Adrenal gland (tissue), 12 donors: ENCODE measurements around the gene NOS2. TPM values are rescaled to one million over a fixed set of nuclear protein-coding genes. Genes with fewer than 3 reads are reported as not detected.
"Not testable (repeated sequence)": the region's sequence is repeated elsewhere in the genome, so short reads cannot be mapped to it uniquely, and the experiment has no call there.

ENCODE experiments used
- DNase-seq, 7 donors: peaks; one replicate each; pipeline ENCODE4 v3.0.0-alpha.2; 2019 to 2020
- H3K27ac ChIP-seq, 5 donors: fragments of 200-600 bp; sonication (generic) in 4 of 5; 1 replicate in 3 of 5; 2 replicates in 2 of 5; pipeline versions ENCODE4 v1.5.1 to v1.8.0; 2016 to 2020; ENCODE audit warnings: mild to moderate bottlenecking in 1 of 5
- H3K27me3 ChIP-seq: fragments of 200-600 bp; 2 replicates; pipeline ENCODE4 v1.8.0; 2021
- H3K36me3 ChIP-seq, 2 donors: fragments of 200-600 bp; replicated peaks in 1 of 2; 1 replicate in 1 of 2; 2 replicates in 1 of 2; pipeline versions ENCODE4 v1.5.1 to v1.8.0; 2018 to 2022
- H3K4me1 ChIP-seq, 2 donors: fragments of 200-600 bp; replicated peaks in 1 of 2; 1 replicate in 1 of 2; 2 replicates in 1 of 2; pipeline versions ENCODE4 v1.5.1 to v1.8.0; 2018 to 2021
- H3K4me3 ChIP-seq, 4 donors: fragments of 200-600 bp; sonication (generic) in 3 of 4; one replicate each; pipeline ENCODE4 v1.5.1; 2016 to 2018
- H3K9me3 ChIP-seq, 3 donors: fragments of 200-600 bp; sonication (generic) in 1 of 3; replicated peaks in 1 of 3; 1 replicate in 2 of 3; 2 replicates in 1 of 3; pipeline versions ENCODE4 v1.5.1 to v1.8.0; 2016 to 2021
- CTCF ChIP-seq, 6 experiments: fragments of 450-650 bp in 4 of 6; fragments of 200-600 bp in 2 of 6; sonication (generic) in 1 of 6; IDR thresholded peaks; 1 replicate in 5 of 6; 2 replicates in 1 of 6; pipeline versions ENCODE4 v1.5.1 to v1.8.0; 2016 to 2021; ENCODE audit warnings: antibody characterized with exemption in 6 of 6, mild to moderate bottlenecking in 2 of 6, moderate library complexity in 1 of 6
- POLR2A ChIP-seq, 2 donors: fragments of 450-650 bp; IDR thresholded peaks; one replicate each; pipeline ENCODE4 v1.6.1; 2017; ENCODE audit warnings: antibody characterized with exemption in 2 of 2, mild to moderate bottlenecking in 2 of 2, moderate library complexity in 1 of 2
- WGBS, 4 donors: extraction: QIAGEN DNeasy Blood & Tissue Kit in 2 of 4; methylation state at CpG; one replicate each; pipeline versions ENCODE4 v1.1.5 to v1.1.7; 2013 to 2017; 5-methylcytosine and 5-hydroxymethylcytosine counted together
- intact Hi-C, 2 donors: fragments of 100-400 bp; cut with DNase I; formaldehyde crosslinking; loops; one replicate each; pipeline versions ENCODE4 v1.14.1 to v1.15.0; 2022 to 2023
- polyA plus RNA-seq, 3 donors: library from polyadenylated mRNA; stranded (reverse); fragments of 200-250 nt in 2 of 3; fragments of 350-450 nt in 1 of 3; fragmentation: Illumina TruSeq in 1 of 3; extraction: RNeasy Lipid Tissue Mini Kit (QIAGEN cat#74804) in 1 of 3; gene quantifications; one replicate each; pipeline ENCODE4 v1.2.3, GENCODE V29; 2013 to 2014
- total RNA-seq, 9 donors: library from RNA; depleted of rRNA in 4 of 9; stranded (reverse); fragments of >200 nt in 4 of 9; fragments of 120-200 nt in 1 of 9; fragmentation: NEBNext Ultra II Directional in 1 of 9; extraction: Animal tissue kit (Norgen Biotek cat#: 25700) in 1 of 9; gene quantifications; one replicate each; pipeline versions ENCODE4 v1.1.0 to v1.2.4, GENCODE V29; 2013 to 2023
- donor health status: healthy with polysubstance abuse.
- donor health status: Bipolar disorder and iron deficiency.
- donor health status: DM: yes; HTN: yes; CAD: no.
- donor health status: DM: no; HTN: no; CAD: no.
- donor health status: DM: no; HTN: no; CAD: no.
- donor health status: DM: yes; HTN: yes; CAD: no.

NOS2 gene
- total and polyA plus RNA-seq, 12 donors = 0.17 to 3.3 (median 0.61) TPM

DNA sequence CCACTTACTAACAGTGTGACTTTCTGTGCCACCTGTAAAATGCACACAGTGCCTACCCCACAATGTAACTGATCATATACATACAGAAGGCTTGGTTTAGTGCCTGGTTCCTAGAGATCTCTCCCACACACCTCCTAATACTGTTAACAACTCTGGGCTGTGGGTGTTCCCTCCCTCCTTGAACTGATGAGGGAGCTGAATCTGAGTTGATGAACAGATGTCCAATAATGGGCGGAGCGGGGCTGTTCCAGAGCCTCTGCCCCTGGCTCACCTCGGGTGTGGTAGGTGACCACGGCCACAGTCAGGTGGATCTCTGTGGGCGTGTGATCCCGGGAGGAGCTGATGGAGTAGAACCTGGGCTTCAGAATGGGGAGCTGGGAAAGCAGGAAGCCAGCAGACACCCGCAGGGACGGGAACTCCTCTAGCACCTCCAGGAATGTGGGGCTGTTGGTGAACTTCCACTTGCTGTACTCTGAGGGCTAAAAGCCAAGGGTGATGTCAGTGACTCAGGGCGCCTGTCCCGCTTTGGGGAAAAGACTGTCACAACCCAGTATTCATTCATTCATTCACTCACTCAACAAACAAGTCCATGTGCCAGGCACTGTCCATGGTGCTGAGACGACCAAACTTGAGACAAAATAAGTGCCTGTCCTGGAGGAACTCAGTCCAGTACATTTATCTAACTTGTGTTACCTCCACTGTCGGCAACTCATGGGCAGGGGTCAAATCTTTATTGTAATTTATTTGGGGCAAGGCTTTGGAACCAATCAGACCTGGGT lies 37.6 kb downstream of the NOS2 start:
- Histone ChIP-seq H3K27ac (no peak overlapping the region), H3K36me3 (no peaks in the 10 kb centered on the region), H3K27me3 (no peaks in the 10 kb centered on the region), H3K9me3 (no peaks in the 10 kb centered on the region), H3K4me3 (no peak overlapping the region), H3K4me1 (no peaks in the 10 kb centered on the region)
- 76 to 83% (median 80%) methylated on average over 12 of the region's 12 CpGs for WGBS, 4 donors
- TF ChIP-seq CTCF (IDR thresholded peaks at IDR 0.05) (no peak), POLR2A (IDR thresholded peaks at IDR 0.05) (no peak)
- intact Hi-C loops = no loop called here
- DNase-seq = peak in 3 of 7 donors; percentile 39 to 52 (median 40)

- H3K9me3 ChIP-seq, intact Hi-C loops, H3K36me3 ChIP-seq, H3K4me3 ChIP-seq, DNase-seq, H3K27ac ChIP-seq, H3K4me1 ChIP-seq, H3K27me3 ChIP-seq: not testable (repeated sequence)
- 80 to 94% (median 91%) methylated on average over 2 to 12 of the region's 15 CpGs for WGBS, 4 donors
These were observed 39.4 kb downstream of the NOS2 start for GRCh38 chr17:27760931-27761330.

DNA sequence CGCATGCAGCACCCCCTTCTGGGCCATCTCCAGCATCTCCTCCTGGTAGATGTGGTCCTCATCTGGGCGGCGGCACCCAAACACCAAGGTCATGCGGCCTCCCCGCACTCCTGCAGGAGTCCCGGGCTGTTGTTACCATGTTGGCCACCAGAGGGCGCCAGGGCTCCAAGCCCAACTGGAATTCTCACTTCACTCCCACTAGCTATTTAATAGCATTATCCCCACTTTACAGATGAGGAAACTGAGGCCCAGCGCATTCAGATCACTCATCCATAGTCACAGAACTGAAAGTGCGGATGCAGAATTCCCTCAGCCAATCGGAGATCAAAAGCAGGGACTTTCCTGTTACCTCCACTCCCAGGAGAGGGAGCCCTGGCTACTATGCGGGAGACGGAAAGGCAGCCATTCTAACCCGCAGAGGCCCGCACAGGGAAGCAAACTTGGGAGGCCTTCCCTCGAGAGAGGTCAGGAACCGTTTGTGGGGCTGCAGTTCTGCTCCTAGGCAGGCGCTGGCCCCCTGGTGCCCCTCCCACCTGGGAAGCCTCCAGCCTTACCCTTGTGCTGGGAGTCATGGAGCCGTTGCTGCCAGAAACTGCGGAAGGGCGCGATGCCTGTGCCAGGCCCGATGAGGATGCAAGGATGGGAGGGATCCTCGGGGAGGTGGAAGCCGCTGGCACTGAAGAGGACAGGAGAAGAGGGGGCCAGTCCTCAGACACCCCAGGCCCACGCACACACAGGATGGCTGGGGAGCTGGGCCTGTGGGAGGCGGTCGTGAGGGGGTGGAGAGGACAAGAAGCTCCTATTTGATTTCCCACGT lies 40.1 kb downstream of the NOS2 start:
- DNase-seq = peak; percentile 64 to 88 (median 76)
- no peak overlapping the region for H3K4me3 ChIP-seq
- intact Hi-C loops = no loop called here

DNA sequence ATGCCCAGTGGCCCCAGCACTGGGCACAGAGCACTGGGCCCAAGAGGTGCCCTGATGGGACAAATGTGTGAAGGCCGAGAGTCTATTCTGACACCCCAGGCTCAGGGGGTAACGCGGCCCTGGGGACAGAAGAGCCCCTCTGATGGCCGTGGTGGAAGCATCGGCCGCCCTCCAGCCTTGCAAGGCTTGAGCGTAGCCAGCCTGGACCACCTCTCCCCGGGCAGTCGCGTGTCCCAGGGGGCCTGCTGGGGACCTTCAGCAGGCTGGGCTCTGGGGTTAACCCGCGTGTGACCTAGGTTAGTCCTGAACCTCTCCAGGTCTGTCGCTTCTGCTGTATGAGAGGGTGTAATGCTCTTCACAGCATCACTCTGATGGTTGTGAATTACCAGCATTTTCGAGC lies 40.8 kb downstream of the NOS2 start:
- TF ChIP-seq CTCF (IDR thresholded peaks at IDR 0.05) (no peak), POLR2A (IDR thresholded peaks at IDR 0.05) (no peak)
- intact Hi-C loops = loop anchor here (5.0 kb wide), 3 partner anchors 107 to 147 kb away; no protein-coding TSS in a partner anchor
- no peak overlapping the region for H3K4me3 ChIP-seq
- 75 to 90% (median 78%) methylated on average over 8 to 14 of the region's 14 CpGs for WGBS, 4 donors
- H3K27ac ChIP-seq = no peak overlapping the region
- H3K27me3 ChIP-seq = no peaks in the 10 kb centered on the region
- DNase-seq = no peak
- H3K36me3 ChIP-seq = no peaks in the 10 kb centered on the region
- no peaks in the 10 kb centered on the region for H3K4me1 ChIP-seq
- no peaks in the 10 kb centered on the region for H3K9me3 ChIP-seq

More for the DNA sequence above, 40.1 kb downstream of the NOS2 start:
- Histone ChIP-seq H3K27ac (no peak overlapping the region), H3K9me3 (no peaks in the 10 kb centered on the region), H3K27me3 (no peaks in the 10 kb centered on the region), H3K4me1 (no peaks in the 10 kb centered on the region), H3K36me3 (no peaks in the 10 kb centered on the region)
- TF ChIP-seq CTCF (IDR thresholded peaks at IDR 0.05) (peak; percentile 81 to 95 (median 90)), POLR2A (IDR thresholded peaks at IDR 0.05) (no peak)
- WGBS, 4 donors = 43 to 65% (median 51%) methylated on average over 13 to 28 of the region's 28 CpGs
